Peyer's patch (tissue), 4 donors: ENCODE results near the gene LRRC46. TPM values are rescaled to one million over a fixed set of nuclear protein-coding genes. Genes with fewer than 3 reads are reported as not detected.

Experiments
- DNase-seq, 3 donors: peaks; one replicate each; pipeline ENCODE4 v3.0.0-alpha.2; 2017 to 2019
- H3K27ac ChIP-seq, 4 donors: fragments of 200-600 bp; sonication (generic); one replicate each; pipeline ENCODE4 v1.5.1; 2016 to 2019
- H3K27me3 ChIP-seq, 2 donors: fragments of 200-600 bp; sonication (generic); one replicate each; pipeline ENCODE4 v1.5.1; 2019
- H3K36me3 ChIP-seq, 3 donors: fragments of 200-600 bp; sonication (generic); one replicate each; pipeline ENCODE4 v1.5.1; 2016 to 2019
- H3K4me1 ChIP-seq, 4 donors: fragments of 200-600 bp; sonication (generic); one replicate each; pipeline ENCODE4 v1.5.1; 2016 to 2019
- H3K4me3 ChIP-seq, 4 donors: fragments of 200-600 bp; sonication (generic); 1 replicate in 3 of 4; 2 replicates in 1 of 4; pipeline ENCODE4 v1.5.1; 2016 to 2019; ENCODE audit warnings: mild to moderate bottlenecking in 1 of 4
- H3K9me3 ChIP-seq, 4 donors: fragments of 200-600 bp; sonication (generic); one replicate each; pipeline ENCODE4 v1.5.1; 2016 to 2019; ENCODE audit warnings: mild to moderate bottlenecking in 1 of 4
- CTCF ChIP-seq, 6 experiments: fragments of 450-650 bp in 4 of 6; fragments of 200-600 bp in 2 of 6; sonication (generic) in 1 of 6; IDR thresholded peaks; one replicate each; pipeline ENCODE4 v1.5.1; 2017 to 2019; ENCODE audit warnings: antibody characterized with exemption in 6 of 6, mild to moderate bottlenecking in 3 of 6, moderate library complexity in 1 of 6
- POLR2A ChIP-seq, 2 donors: fragments of 450-650 bp; IDR thresholded peaks; one replicate each; pipeline ENCODE4 v1.5.1; 2017; ENCODE audit warnings: antibody characterized with exemption in 2 of 2, mild to moderate bottlenecking in 2 of 2, moderate library complexity in 2 of 2
- total RNA-seq, 4 donors: library from RNA; depleted of rRNA; stranded (reverse); fragments of >200 nt; gene quantifications; one replicate each; pipeline ENCODE4 v1.1.0, GENCODE V29; 2016

Gene LRRC46
- total RNA-seq, 4 donors from 2014 or later: 0.40 TPM; not detected in 3

- Histone ChIP-seq H3K9me3 (no peaks in the 10 kb centered on the region), H3K36me3 (peaks cover 0 to 16% (median 0%) of the 10 kb centered on the region in 3 donors), H3K4me3 (peak within 1 kb of the TSS; percentile 37 to 66 (median 52)), H3K4me1 (peaks cover 0 to 31% (median 18%) of the 10 kb centered on the region in 4 donors), H3K27ac (peak within 1 kb of the TSS in 3 of 4 donors; percentile 63 to 80 (median 73)), H3K27me3 (peaks cover 0 to 9% of the 10 kb centered on the region in 2 donors)
- TF ChIP-seq POLR2A (IDR thresholded peaks at IDR 0.05) (peak; percentile 82 to 95), CTCF (IDR thresholded peaks at IDR 0.05) (peak in 4 of 6 experiments; percentile 12 to 56 (median 44))
- peak; percentile 32 to 94 (median 92) for DNase-seq
Observed at GRCh38 chr17:47850692-47851573, 19.5 kb downstream of the LRRC46 start, which contains the start of gene SP6. TSS of gene SP6 (minus strand) at chr17:47851163. CDS start at chr17:47848429, 2,734 bp downstream.

GRCh38 chr17:47851764-47852112 lies 20.3 kb downstream of the LRRC46 start:
- DNase-seq: no peak
- TF ChIP-seq CTCF (IDR thresholded peaks at IDR 0.05) (no peak), POLR2A (IDR thresholded peaks at IDR 0.05) (no peak)
- H3K4me1 ChIP-seq: peaks cover 0 to 30% (median 18%) of the 10 kb centered on the region in 4 donors
- peak overlapping the region in 1 of 4 donors; percentile 63 for H3K4me3 ChIP-seq
- H3K27me3 ChIP-seq: peaks cover 0 to 9% of the 10 kb centered on the region in 2 donors
- H3K36me3 ChIP-seq: peaks cover 0 to 16% (median 0%) of the 10 kb centered on the region in 3 donors
- H3K27ac ChIP-seq: peak overlapping the region in 1 of 4 donors; percentile 80
- H3K9me3 ChIP-seq: no peaks in the 10 kb centered on the region

- no peak overlapping the region for H3K4me3 ChIP-seq
- no peaks in the 10 kb centered on the region for H3K9me3 ChIP-seq
- no peak for TF ChIP-seq POLR2A (IDR thresholded peaks at IDR 0.05)
- TF ChIP-seq CTCF (IDR thresholded peaks at IDR 0.05): no peak
- no peak overlapping the region for H3K27ac ChIP-seq
- H3K27me3 ChIP-seq: peaks cover 0 to 6% of the 10 kb centered on the region in 2 donors
- DNase-seq: no peak
- peaks cover 0 to 24% (median 16%) of the 10 kb centered on the region in 4 donors for H3K4me1 ChIP-seq
- peaks cover 0 to 10% (median 0%) of the 10 kb centered on the region in 3 donors for H3K36me3 ChIP-seq
Observed at GRCh38 chr17:47852113-47852949, 20.9 kb downstream of the LRRC46 start.

- Histone ChIP-seq H3K27me3 (no peaks in the 10 kb centered on the region), H3K27ac (no peak overlapping the region), H3K9me3 (no peaks in the 10 kb centered on the region), H3K4me1 (peaks cover 0 to 17% (median 14%) of the 10 kb centered on the region in 4 donors), H3K36me3 (no peaks in the 10 kb centered on the region), H3K4me3 (no peak overlapping the region)
- DNase-seq: no peak
- no peak for TF ChIP-seq CTCF (IDR thresholded peaks at IDR 0.05)
- no peak for TF ChIP-seq POLR2A (IDR thresholded peaks at IDR 0.05)
Observed at GRCh38 chr17:47853616-47854015, 22.1 kb downstream of the LRRC46 start.

GRCh38 chr17:47855737-47856136 lies 24.3 kb downstream of the LRRC46 start:
- Histone ChIP-seq H3K4me1 (peaks cover 0 to 16% (median 11%) of the 10 kb centered on the region in 4 donors), H3K4me3 (no peak overlapping the region), H3K36me3 (no peaks in the 10 kb centered on the region), H3K27ac (no peak overlapping the region), H3K9me3 (no peaks in the 10 kb centered on the region), H3K27me3 (no peaks in the 10 kb centered on the region)
- DNase-seq: no peak
- TF ChIP-seq CTCF (IDR thresholded peaks at IDR 0.05): no peak
- no peak for TF ChIP-seq POLR2A (IDR thresholded peaks at IDR 0.05)
